ENCODE results near the gene IGFBP2.

- TF ChIP-seq POLR2A (IDR thresholded peaks at IDR 0.05; ENCODE audit: low read length) (no peak), GATA1 (IDR thresholded peaks at IDR 0.05; ENCODE audit: low read depth, low read length) (no peak)
Observed at GRCh38 chr2:216671081-216671411, 37.8 kb downstream of the IGFBP2 start.
